GM10266 (cell line): ENCODE data around the gene SCAND1.

ENCODE experiments used
- DNase-seq: peaks from one replicate; pipeline ENCODE4 v3.0.0; 2012; ENCODE audit errors: extremely low spot score
- CTCF ChIP-seq: IDR thresholded peaks from 2 replicates; pipeline ENCODE4 v1.5.1; 2012; ENCODE audit warnings: mild to moderate bottlenecking, low read depth; ENCODE audit not compliant: control insufficient read depth, insufficient read depth; ENCODE audit errors: missing control alignments

The SCAND1 gene

GRCh38 chr20:35912881-35913280, 41.4 kb downstream of the SCAND1 start:
- TF ChIP-seq CTCF = no peak
- no peak for DNase-seq

- TF ChIP-seq CTCF = no peak
- no peak for DNase-seq
Observed at GRCh38 chr20:35910254-35910653, 44.0 kb downstream of the SCAND1 start.

GRCh38 chr20:35909796-35910195, 44.5 kb downstream of the SCAND1 start:
- DNase-seq = no peak
- TF ChIP-seq CTCF = no peak

GRCh38 chr20:35909176-35909575, 45.1 kb downstream of the SCAND1 start:
- TF ChIP-seq CTCF = no peak

GRCh38 chr20:35908007-35908406, 46.3 kb downstream of the SCAND1 start:
- no peak for TF ChIP-seq CTCF
- no peak for DNase-seq

More at GRCh38 chr20:35909176-35909575, 45.1 kb downstream of the SCAND1 start:
- no peak for DNase-seq

- no peak for TF ChIP-seq CTCF
- no peak for DNase-seq
Observed at GRCh38 chr20:35907017-35907701, 47.1 kb downstream of the SCAND1 start.

GRCh38 chr20:35904982-35905663, 49.2 kb downstream of the SCAND1 start:
- no peak for DNase-seq

More at GRCh38 chr20:35904982-35905663, 49.2 kb downstream of the SCAND1 start:
- no peak for TF ChIP-seq CTCF
